ENCODE measurements around the gene CLP1. TPM values are rescaled to one million over a fixed set of nuclear protein-coding genes. Genes with fewer than 3 reads are reported as not detected.

CLP1 gene
- polyA plus RNA-seq, 1 of the 3 experiments (the other 2 are of a cell fraction), result 18.1 TPM

DNA sequence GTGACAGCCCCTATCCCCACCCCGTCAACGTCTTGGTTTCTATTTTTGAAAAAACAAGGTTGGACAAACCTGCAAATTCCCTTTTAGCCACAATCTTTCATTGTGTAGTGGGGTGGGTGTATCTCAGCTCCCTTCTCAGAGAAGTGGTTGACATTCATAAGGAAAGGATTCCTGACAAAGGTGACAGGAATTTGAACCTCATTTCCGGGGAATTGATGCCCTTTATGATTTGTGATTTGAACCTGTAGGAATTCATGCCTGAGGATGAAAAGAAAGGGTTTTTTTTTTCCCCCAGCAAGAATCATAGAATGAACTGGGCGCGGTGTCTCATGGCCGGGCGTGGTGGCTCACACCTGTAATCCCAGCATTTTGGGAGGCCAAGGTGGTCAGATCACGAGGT is 22.3 kb upstream of the CLP1 start:
- no peak overlapping the region for H3K9ac ChIP-seq

More for the DNA sequence above, 22.3 kb upstream of the CLP1 start:
- TF ChIP-seq POLR2AphosphoS5 (IDR thresholded peaks at IDR 0.05; ENCODE audit: low read depth, low read length) (no peak), FOXM1 (IDR thresholded peaks at IDR 0.05; ENCODE audit: low read depth) (no peak), REST (IDR thresholded peaks at IDR 0.05; ENCODE audit: low read depth, low read length) (no peak), RCOR1 (IDR thresholded peaks at IDR 0.05; ENCODE audit: low read length) (no peak), TAF1 (IDR thresholded peaks at IDR 0.05; ENCODE audit: borderline replicate concordance, low read depth, low read length) (no peak), TCF12 (IDR thresholded peaks at IDR 0.05) (no peak), TEAD4 (IDR thresholded peaks at IDR 0.05; ENCODE audit: borderline replicate concordance, insufficient read depth) (no peak), MAX (IDR thresholded peaks at IDR 0.05; ENCODE audit: low read depth) (no peak), EP300 (IDR thresholded peaks at IDR 0.05; ENCODE audit: borderline replicate concordance in 1 of 2, low read depth in 1 of 2, low read length in 1 of 2) (no peak), SIN3A (IDR thresholded peaks at IDR 0.05; ENCODE audit: borderline replicate concordance, low read depth, low read length) (no peak), CHD2 (IDR thresholded peaks at IDR 0.05; ENCODE audit: low read length, partially characterized antibody) (no peak), GATA2 (CRISPR knock-in tag; IDR thresholded peaks at IDR 0.05) (no peak), JUND (IDR thresholded peaks at IDR 0.05) (no peak), RXRA (IDR thresholded peaks at IDR 0.05; ENCODE audit: borderline replicate concordance, low read depth) (no peak), FOSL2 (IDR thresholded peaks at IDR 0.05; ENCODE audit: borderline replicate concordance, low read depth) (no peak), MEF2A (IDR thresholded peaks at IDR 0.05; ENCODE audit: borderline replicate concordance, low read depth) (no peak), ZBTB33 (IDR thresholded peaks at IDR 0.05; ENCODE audit: borderline replicate concordance, low read depth) (no peak)
- TF ChIP-seq, protein P1, sequence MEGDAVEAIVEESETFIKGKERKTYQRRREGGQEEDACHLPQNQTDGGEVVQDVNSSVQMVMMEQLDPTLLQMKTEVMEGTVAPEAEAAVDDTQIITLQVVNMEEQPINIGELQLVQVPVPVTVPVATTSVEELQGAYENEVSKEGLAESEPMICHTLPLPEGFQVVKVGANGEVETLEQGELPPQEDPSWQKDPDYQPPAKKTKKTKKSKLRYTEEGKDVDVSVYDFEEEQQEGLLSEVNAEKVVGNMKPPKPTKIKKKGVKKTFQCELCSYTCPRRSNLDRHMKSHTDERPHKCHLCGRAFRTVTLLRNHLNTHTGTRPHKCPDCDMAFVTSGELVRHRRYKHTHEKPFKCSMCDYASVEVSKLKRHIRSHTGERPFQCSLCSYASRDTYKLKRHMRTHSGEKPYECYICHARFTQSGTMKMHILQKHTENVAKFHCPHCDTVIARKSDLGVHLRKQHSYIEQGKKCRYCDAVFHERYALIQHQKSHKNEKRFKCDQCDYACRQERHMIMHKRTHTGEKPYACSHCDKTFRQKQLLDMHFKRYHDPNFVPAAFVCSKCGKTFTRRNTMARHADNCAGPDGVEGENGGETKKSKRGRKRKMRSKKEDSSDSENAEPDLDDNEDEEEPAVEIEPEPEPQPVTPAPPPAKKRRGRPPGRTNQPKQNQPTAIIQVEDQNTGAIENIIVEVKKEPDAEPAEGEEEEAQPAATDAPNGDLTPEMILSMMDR (IDR thresholded peaks at IDR 0.05), result no peak
- TF ChIP-seq, protein P2, sequence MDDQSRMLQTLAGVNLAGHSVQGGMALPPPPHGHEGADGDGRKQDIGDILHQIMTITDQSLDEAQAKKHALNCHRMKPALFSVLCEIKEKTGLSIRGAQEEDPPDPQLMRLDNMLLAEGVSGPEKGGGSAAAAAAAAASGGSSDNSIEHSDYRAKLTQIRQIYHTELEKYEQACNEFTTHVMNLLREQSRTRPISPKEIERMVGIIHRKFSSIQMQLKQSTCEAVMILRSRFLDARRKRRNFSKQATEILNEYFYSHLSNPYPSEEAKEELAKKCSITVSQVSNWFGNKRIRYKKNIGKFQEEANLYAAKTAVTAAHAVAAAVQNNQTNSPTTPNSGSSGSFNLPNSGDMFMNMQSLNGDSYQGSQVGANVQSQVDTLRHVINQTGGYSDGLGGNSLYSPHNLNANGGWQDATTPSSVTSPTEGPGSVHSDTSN (IDR thresholded peaks at IDR 0.05), result no peak
- H3K27me3 ChIP-seq (ENCODE audit: insufficient read depth), result peaks cover 6% of the 10 kb centered on the region; the same call in 1 of the 2 replicates
- H4K20me1 ChIP-seq (ENCODE audit: insufficient read depth), result peaks cover 6% of the 10 kb centered on the region; the same call in 1 of the 2 replicates
- H3K79me2 ChIP-seq (ENCODE audit: insufficient read depth), result peaks cover 21% of the 10 kb centered on the region
- DNase-seq, result no peak
- 83% methylated on average over 8 of the region's 8 CpGs for WGBS (ENCODE audit: low lambda C conversion rate)
- no peak overlapping the region for H2AFZ ChIP-seq (ENCODE audit: low read depth)
- peaks cover 9 to 14% of the 10 kb centered on the region in 2 experiments; a peak in 3 of 4 replicates for H3K4me1 ChIP-seq (ENCODE audit: control insufficient read depth in 1 of 2, insufficient read depth in 2 of 2, low read depth in 1 of 2, low read length in 1 of 2)
- H3K9me2 ChIP-seq, result no peaks in the 10 kb centered on the region
- no peak overlapping the region for H3K4me3 ChIP-seq (ENCODE audit: low read depth in 2 of 2, low read length in 1 of 2)
- H3K4me2 ChIP-seq, result no peak overlapping the region
- CTCF ChIA-PET, result interaction anchor here (2.4 to 17.7 kb wide), 3 partner anchors 10 to 108 kb away, joined by 7 to 326 read pairs (median 21); partner anchors contain the start of gene UBE2L6
- no peaks in the 10 kb centered on the region for H3K9me3 ChIP-seq
- no peaks in the 10 kb centered on the region for H3F3A ChIP-seq (replicated peaks; ENCODE audit: insufficient read depth)
- no peak overlapping the region for H3K27ac ChIP-seq (ENCODE audit: low read depth in 2 of 2, low read length in 1 of 2)
- POLR2A ChIA-PET, result no interaction called here
- H3K36me3 ChIP-seq (replicated peaks in 1 of 2; ENCODE audit: control insufficient read depth in 1 of 2, insufficient read depth in 2 of 2, low read length in 1 of 2), result no peaks in the 10 kb centered on the region
